ENCODE results near the gene C10orf90.

The C10orf90 gene

GRCh38 chr10:126683466-126683865 is 13.0 kb upstream of the C10orf90 start:
- Histone ChIP-seq H3F3A (ENCODE audit: insufficient read depth) (no peaks in the 10 kb centered on the region), H3K4me2 (ENCODE audit: low read depth, low read length, poor library complexity, severe bottlenecking) (no peak overlapping the region), H2AFZ (ENCODE audit: low read depth, low read length, severe bottlenecking) (no peak overlapping the region), H3K36me3 (ENCODE audit: low read length) (no peaks in the 10 kb centered on the region), H3K79me2 (ENCODE audit: insufficient read depth, low read length) (no peaks in the 10 kb centered on the region), H3K9ac (ENCODE audit: low read length) (no peak overlapping the region), H3K27ac (ENCODE audit: low read depth, low read length) (no peak overlapping the region), H3K9me3 (ENCODE audit: insufficient read depth, low read length) (no peaks in the 10 kb centered on the region), H3K9me2 (replicated peaks; ENCODE audit: insufficient read depth, low read length) (no peaks in the 10 kb centered on the region), H4K20me1 (ENCODE audit: low read depth, low read length) (no peaks in the 10 kb centered on the region), H3K4me3 (ENCODE audit: insufficient read depth, low read length, poor library complexity, severe bottlenecking) (no peak overlapping the region), H3K27me3 (ENCODE audit: low read length) (no peaks in the 10 kb centered on the region)
- TF ChIP-seq CTCF (IDR thresholded peaks at IDR 0.05; ENCODE audit: insufficient read depth, low read length, poor library complexity, severe bottlenecking) = no peak
- no peak for TF ChIP-seq EZH2phosphoT487 (conservative IDR thresholded peaks at IDR 0.05; ENCODE audit: low read length)

DNA sequence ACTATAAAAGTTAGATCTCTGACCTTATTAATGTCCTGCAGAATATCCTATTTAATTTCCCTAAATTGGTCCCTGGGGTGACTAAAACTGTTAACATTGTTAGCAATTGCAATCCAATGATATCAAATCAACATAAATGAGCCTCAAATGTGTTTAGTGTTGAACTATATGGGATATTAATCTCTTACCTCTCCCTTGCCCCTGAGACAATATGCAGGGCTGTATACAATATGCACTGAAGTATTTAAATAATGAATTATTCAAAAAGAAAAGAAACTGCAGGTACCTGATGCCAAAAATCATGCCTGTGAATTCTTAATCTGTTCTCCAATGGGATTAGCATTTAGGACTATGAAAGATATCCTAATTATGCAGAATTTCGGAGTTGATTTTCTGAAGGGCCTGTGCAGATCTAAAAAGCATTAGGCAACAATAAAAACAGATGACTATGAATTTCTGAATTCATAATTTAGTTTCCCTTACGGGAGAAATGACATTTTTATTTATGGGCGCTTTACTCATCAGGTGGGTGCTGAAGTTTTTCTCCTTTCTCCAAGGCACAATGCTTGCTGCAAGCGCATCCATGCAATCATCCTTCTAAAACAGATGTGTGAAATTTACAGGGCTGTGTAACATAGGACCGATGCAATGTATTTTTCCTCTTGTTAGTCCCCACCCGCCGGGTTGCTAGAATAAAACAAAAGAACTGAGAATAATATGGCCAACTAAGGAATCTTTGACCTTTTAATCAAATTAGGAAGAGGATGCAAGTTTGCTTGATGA is 5.4 kb upstream of the C10orf90 start:
- H3K27me3 ChIP-seq (ENCODE audit: low read length) = no peaks in the 10 kb centered on the region
- TF ChIP-seq CTCF (IDR thresholded peaks at IDR 0.05; ENCODE audit: insufficient read depth, low read length, poor library complexity, severe bottlenecking) (no peak), EZH2phosphoT487 (conservative IDR thresholded peaks at IDR 0.05; ENCODE audit: low read length) (no peak)
- H3K4me3 ChIP-seq (ENCODE audit: insufficient read depth, low read length, poor library complexity, severe bottlenecking) = no peak overlapping the region
- no peaks in the 10 kb centered on the region for H3K36me3 ChIP-seq (ENCODE audit: low read length)
- H3K27ac ChIP-seq (ENCODE audit: low read depth, low read length) = no peak overlapping the region
- no peaks in the 10 kb centered on the region for H3K9me3 ChIP-seq (ENCODE audit: insufficient read depth, low read length)
- H4K20me1 ChIP-seq (ENCODE audit: low read depth, low read length) = no peaks in the 10 kb centered on the region
- no peaks in the 10 kb centered on the region for H3K79me2 ChIP-seq (ENCODE audit: insufficient read depth, low read length)
- no peak overlapping the region for H3K9ac ChIP-seq (ENCODE audit: low read length)
- no peak overlapping the region for H3K4me2 ChIP-seq (ENCODE audit: low read depth, low read length, poor library complexity, severe bottlenecking)
- no peaks in the 10 kb centered on the region for H3F3A ChIP-seq (ENCODE audit: insufficient read depth)
- no peak overlapping the region for H2AFZ ChIP-seq (ENCODE audit: low read depth, low read length, severe bottlenecking)
- no peaks in the 10 kb centered on the region for H3K9me2 ChIP-seq (replicated peaks; ENCODE audit: insufficient read depth, low read length)

GRCh38 chr10:126674741-126675515 is 4.4 kb upstream of the C10orf90 start:
- Histone ChIP-seq H3K9me2 (replicated peaks; ENCODE audit: insufficient read depth, low read length) (no peaks in the 10 kb centered on the region), H3K9me3 (ENCODE audit: insufficient read depth, low read length) (no peaks in the 10 kb centered on the region), H3K27me3 (ENCODE audit: low read length) (no peaks in the 10 kb centered on the region), H3K4me3 (ENCODE audit: insufficient read depth, low read length, poor library complexity, severe bottlenecking) (no peak overlapping the region), H3K4me2 (ENCODE audit: low read depth, low read length, poor library complexity, severe bottlenecking) (no peak overlapping the region), H2AFZ (ENCODE audit: low read depth, low read length, severe bottlenecking) (no peak overlapping the region), H3K79me2 (ENCODE audit: insufficient read depth, low read length) (no peaks in the 10 kb centered on the region), H3K27ac (ENCODE audit: low read depth, low read length) (no peak overlapping the region), H3K9ac (ENCODE audit: low read length) (no peak overlapping the region), H4K20me1 (ENCODE audit: low read depth, low read length) (no peaks in the 10 kb centered on the region), H3F3A (ENCODE audit: insufficient read depth) (no peaks in the 10 kb centered on the region), H3K36me3 (ENCODE audit: low read length) (no peaks in the 10 kb centered on the region)
- no peak for TF ChIP-seq CTCF (IDR thresholded peaks at IDR 0.05; ENCODE audit: insufficient read depth, low read length, poor library complexity, severe bottlenecking)
- no peak for TF ChIP-seq EZH2phosphoT487 (conservative IDR thresholded peaks at IDR 0.05; ENCODE audit: low read length)

Data from SU-DHL-6 (cell line).